GDM1 (cell line): ENCODE results near the gene TOMM40L.

Source experiments
- DNase-seq: peaks from one replicate; lab custom pipeline; 2025; lab: John Stamatoyannopoulos, UW

Gene TOMM40L

DNA sequence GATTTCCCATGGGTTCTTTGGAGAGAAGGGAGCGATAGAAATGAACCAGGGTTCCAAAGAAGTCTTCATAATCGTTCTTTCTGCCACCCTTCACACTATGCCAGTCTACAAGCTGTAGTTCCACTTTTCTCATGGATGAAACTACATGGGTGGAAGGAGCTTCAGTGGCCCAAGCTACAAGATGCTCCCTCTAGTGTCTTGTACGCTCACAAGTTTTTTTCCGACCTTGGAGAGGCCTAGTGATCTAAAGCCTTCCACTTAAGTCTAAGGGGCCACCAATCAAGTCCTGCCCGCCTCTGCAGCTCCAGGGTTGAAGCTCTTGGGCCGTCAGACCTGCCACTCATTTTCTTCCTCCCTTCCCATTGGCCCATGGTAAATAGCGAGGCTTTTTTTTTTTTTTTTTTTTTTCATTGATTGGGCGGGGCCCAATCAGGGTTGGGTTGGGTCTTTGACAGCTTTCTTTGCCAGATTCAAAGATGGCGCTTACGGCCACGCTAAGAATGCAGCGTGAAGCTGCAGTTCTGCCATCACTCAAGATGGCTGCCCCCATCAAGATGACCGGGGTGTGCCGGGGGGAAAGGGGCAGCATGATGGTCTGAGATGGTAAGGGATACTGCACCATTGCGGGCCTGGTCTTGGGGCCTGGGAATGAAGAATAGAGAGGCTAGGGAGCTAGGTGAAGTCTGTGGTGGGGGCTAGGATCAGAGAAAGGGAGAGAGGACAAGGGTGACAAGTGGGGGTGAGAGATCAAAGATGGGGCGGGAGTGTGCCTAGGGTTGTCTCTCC, at the start of gene TOMM40L:
TOMM40L (plus strand) TSS at position 527 of the 786 bp plus-strand sequence. CDS start 430 bp downstream, outside the sequence.
- DNase-seq, result peak; percentile 99

DNA sequence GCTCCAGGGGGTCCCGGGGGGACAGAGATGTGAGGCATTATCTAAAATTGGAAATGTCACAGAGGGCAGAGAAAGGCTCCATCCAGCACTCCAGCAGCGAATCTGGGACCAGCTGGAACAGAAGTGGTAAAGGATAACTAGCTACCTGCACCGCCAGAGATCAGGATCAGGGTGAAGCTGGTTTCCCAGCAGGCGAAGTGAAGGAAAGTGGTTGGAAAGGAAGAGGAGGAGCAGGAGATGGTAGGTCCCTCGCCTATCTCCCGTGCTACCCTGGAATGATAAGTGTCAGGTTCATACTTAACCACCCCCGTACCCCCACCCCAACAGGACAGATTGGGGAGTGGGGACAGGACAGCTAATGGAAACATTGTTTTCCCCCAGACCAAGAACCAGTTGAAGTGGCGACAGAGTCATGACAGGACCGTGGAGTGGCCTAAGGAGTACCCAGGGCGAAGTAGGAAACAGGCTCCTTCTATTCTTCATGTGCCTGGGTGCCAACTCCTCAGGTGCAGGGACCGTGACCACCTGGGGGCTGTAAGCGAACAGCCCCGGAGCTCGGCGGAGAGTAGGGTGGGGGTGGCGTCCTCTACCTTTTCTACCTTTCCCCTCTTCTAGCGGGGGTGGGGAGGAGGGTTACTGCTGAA, 49.3 kb upstream of the TOMM40L start:
- no peak for DNase-seq

DNA sequence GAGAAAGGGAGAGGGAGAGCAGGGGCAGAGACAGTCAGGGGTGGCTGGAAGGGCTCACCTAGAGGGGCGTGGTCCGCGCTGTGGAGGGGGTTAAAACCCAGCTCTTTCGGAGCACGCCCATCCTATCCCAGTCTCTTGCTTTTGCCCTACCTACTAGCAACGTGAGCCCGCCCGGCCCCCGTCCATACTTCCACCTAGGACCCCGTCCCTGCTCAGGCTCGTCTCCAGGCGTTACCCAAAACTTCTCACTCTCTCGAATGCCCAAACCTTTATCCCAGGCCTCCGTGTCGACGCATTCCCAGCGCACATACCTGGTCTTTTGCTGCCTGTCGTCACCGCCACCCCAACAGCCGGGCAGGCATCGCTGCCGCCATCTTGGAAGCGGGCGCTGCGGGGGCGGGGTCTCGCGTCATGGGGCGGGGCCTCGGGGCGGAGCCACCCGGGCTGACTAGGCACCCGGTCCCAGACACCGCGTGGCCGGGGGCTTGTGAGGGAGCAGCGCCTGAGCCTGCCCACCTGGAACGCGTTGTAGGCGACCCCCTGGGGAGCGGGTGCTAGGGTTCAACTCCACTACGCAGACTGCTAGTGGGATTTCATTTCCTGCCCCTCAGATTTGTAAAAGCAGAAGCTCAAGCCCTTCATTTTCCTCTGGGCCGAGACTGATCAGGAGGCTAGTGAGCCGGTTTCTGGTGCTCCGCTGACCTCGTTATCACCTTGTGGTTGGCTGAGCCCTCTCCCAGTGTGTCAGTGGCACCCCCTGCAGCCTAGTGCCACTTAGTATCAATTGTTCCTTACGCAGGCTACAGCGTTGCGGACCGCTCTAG, 48.5 kb upstream of the TOMM40L start, which contains the start of gene B4GALT3:
B4GALT3 (minus strand) TSS at position 396 of the 824 bp plus-strand sequence. CDS start 1,447 bp downstream, outside the sequence.
- DNase-seq, result peak; percentile 63

DNA sequence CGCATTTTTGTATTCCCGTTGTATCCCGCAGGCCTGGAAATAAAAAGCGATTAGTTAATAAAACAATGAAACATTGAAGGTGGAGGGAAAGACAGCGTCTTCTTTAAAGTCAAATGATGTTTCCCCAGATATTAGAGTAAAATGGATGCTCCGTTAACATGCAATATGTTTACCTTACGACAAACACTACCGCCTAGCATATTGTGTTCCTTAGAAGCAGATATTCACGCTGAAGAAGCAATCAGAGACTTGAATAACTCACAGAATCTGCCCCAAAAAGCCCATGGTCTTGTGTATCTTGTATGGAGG, 48.0 kb upstream of the TOMM40L start:
- no peak for DNase-seq

DNA sequence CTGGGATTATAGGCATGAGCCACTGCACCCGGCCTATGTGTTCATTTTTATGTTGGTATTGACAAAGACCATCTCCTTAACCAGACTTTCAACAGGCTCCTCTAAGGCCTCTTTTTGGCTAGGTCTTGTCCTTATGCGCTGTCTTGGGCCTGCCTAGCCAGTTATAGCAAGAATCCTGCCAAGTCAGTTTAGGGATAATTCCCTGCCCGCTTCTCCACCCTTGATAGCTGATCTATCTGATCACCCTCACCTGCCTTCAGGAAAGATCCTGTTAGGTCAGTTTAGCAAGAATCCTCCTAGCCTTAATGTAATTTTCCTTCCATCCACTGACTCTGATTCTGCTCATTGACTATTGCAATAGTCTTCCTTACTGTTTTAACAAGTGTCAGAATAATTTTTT, 46.2 kb upstream of the TOMM40L start:
- no peak for DNase-seq

DNA sequence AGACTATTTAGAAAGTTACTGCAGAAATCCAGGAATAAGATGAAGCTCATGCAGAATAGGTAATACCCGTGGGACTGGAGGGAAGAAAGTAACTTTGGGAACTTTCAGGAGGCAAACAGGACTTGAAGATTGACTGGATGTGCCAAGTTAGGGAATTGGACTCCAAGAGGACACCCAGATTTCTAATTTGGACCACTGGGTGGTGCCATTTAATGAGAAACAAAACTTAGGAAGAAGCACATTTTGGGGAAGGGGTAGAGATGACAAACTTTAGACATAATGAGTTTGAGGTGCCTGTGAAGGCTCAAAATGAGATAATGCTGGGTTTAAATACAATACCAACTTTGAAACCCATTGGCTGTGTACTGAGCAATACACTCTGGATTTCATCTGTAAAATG, 45.2 kb upstream of the TOMM40L start:
- peak; percentile 18 for DNase-seq

DNA sequence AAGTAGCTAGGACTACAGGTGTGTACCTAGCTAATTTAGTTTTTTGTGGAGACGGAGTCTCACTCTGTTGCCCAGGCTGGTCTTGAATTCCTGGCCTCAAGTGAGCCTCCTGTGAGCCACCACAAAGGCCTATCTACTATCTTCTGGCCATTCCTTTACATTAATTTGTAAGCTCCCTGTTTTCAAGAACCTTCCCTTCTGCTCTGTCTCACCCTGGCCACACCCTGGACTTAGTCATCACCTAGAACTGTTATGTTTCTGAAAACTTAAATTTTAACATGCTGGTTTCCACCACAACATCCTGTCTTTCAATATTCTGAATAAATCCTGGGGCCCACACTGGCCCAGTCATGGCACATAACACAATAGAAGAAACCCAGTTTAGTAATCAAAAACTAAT, 43.6 kb upstream of the TOMM40L start:
- no peak for DNase-seq

DNA sequence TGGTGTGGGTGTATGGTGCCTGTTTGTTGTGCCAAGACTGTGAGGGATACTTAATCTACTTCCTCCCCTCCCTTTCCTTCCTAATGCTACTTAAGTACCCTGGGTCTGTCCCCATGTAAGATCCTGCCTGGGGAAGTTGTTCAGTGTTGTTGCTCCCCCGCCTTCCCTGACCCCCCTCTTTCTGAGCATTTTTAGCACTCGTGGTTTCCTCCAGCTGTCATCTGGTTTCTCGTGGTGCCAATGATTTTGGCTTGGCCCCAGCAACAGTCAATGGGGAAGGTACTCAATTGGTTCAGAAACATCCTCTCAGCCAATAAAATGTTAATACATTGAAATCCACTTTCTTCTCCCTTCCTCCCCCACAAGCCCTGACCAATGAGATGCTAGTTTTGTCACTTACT, 40.6 kb upstream of the TOMM40L start:
- DNase-seq, result peak; percentile 97

DNA sequence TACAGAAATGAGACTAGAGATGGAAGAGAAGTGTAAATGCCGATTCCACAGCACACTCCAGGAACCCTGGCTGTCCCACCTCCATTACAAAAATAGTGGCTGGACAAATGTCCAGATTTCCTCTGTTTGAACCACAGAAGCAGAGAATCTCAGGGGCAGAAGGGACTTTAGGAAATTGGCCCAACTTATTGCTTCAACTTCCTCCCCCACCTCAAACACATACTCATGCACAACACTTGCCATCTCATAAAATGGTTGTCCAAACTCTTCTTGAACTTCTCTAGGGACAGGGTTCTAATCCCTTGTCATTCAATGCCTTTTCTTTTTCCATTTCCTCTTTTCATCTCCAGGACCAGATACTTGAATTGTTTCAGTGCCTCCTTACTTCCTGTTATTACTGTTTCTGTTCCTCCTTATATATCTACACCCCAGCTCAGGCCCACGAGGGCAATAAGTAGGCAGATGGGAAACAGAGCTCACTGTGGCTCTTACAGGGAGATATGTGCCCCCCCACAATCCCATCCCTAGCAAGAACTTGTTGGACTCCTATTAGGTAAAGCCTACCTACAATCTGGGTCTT, 40.0 kb upstream of the TOMM40L start:
- DNase-seq, result peak; percentile 19

DNA sequence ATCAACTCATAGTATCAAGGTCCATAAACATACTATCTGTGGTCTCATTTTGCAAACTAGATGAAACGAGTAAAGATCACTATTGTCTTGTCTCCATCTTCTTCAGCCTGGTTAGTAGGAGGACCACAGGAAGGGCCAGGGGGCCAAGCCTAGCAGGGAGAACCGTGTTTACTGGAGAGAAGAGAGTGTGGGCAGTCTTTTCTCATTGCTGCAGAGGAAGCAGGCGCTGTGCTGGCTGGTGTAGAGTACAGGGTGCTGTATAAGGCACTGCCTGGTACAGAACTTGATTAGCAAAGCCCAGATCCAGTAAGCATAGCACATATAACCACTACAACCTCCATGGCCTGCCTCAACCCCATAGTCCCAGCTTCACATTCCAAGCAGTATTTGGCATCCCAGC, 38.5 kb upstream of the TOMM40L start:
- no peak for DNase-seq

DNA sequence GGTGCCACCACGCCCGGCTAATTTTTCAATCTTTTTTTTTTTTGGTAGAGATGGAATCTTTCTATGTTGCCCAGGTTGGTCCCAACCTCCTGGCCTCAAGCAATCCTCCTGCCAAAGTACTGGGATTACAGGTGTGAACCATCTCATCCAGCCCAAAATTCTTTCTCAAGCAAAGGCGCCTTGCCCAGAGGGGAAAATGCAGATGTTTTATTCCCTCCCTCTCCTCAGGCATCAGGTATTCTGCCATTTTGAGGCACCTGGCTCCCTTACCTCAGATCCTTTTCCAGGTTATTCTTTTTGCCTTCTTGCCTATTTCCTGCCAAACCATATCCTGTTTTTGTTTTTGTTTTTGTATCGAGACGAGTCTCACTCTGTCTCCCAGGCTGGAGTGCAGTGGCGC, 37.5 kb upstream of the TOMM40L start:
- no peak for DNase-seq

DNA sequence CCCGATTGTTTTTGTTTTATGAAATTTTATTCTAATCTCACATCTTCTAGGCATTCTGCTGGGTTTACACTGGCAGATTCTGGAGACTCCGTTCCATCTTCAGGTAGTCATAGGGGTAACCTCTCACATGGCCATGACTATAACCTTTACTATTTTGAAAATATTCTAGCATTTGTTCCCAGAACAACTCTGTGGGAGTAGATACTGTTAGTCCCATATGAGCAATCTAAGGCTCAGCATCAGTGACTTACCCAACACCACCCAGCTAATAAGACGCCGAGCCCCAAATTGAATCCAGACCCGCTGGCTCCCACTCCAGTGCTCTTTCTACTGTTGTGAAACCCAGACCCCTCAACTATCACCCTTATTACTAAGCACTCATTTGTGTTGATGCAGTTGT, 36.8 kb upstream of the TOMM40L start:
- DNase-seq, result no peak

DNA sequence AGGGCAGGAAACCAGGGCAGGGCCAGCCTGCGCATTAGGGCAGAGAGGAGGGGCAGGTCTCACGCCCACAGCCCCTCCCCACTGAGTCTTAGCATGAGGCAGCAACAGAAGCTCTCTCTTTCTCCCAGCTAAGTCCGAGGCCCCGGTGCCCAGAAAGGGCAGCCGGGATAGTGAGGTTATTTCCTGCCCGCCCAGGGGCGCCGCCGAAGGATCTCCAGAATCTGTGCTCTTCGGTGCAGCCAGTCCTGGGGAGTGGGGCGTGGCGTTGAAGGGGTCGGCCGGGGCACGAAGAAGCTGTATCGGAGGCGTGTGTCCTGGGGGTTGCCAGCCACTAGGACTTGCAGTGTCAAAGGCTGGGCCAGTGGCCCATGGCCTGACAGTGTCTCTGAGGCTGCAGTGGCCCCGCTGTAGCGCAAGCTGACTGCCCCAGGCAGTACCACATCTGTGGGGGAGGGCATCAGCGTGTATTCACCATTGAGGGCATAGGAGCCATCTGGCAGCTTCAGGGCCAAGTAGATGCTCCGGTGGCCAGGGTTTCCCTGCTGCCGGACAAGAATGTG, 34.8 kb upstream of the TOMM40L start:
- peak; percentile 30 for DNase-seq

DNA sequence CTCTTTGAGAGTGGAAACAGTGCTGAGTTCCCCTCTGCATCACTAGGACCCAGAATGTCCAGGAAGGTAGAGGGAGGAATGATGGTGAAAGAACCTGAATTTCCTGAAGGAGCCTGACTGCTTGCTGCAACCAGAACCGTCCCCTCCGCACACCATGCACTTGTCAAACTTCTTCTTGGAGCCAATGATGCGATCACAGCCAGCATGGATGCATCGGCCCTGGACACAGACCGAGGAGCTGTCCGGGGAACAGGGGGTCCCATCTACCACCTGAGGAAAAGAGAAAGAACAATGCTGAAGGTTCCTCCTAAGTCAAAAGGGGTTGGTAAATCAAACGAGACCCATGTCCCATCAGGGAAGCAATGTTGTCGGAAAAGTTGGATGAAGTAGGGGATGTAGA, 33.9 kb upstream of the TOMM40L start:
- DNase-seq, result no peak

DNA sequence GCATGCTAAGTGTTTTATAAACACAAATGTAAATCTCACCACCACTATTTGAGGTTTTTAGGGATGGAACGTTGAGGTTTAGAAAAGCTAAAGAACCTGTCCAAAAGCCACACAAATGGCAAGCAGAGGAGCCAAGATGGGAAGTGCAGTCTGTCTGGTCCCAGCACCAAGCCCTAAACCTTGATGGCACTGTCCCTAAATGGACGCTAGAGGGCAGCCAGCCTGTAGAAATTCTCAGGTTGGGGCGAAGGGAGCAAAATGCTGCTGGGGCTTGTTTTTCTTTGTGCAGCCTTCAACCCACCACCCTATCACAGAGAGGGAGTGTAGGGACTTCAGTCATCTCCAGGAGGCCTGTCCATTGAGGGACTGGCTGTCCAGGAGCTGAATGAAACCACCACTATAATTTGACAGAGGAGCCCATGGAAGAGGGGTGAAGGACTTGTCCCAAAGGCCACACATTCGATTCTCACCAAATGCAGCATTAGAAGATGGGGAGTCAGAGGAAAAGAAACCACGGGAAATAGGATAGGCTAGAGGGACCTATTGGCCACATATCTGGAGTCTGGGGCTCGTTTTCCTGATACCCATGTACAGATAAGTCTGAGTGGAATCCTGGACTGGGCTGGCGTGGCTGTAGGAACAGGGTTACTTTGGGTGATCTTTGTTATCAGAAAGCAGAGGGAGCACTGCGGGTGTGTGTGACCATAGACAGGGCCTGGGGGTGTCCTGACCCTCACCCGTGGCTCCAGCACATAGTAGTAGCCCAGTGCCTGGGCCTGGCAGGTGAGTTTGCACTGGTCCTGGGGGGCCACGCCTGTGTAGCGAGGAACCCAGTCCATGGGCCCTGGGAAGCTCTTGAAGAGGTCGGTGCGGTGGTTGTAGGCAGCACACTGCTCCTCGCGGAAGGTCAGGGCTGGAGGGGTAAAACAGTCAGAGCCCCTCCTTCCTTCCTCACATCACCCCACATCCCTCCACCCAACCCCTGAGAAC, 33.1 kb upstream of the TOMM40L start:
- peak; percentile 64 for DNase-seq

DNA sequence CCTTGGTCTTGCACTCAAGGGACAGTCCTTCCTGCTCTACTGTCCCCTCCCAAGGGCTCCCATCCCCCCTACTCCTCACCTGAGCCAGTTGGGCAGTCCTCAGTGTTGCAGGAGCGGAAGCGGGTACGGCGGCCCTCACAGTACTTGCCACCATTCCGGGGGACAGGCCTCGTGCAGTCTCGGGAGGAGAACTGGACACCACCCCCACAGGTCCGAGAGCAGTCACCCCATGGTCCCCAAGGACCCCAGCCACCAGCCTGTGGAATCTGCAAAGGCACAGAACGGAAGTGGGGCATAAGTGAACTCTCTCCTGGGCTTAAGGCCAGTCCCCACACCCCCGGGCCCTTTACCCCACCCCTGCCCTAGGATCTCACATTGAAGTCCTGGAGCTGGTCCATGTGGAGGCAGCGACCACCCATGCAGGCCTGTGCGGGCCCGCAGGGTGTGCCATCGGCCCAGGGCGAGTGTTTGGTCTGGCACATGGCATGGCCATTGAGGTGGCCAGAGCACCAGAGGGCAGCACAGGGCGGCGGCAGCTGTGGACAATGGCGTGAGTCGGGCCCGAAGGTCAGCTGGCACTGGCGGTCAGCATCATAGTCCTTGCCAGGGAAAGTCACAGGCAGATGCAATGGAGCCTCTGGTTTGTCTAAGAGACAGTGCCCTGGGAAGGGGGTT, 32.2 kb upstream of the TOMM40L start:
- no peak for DNase-seq

DNA sequence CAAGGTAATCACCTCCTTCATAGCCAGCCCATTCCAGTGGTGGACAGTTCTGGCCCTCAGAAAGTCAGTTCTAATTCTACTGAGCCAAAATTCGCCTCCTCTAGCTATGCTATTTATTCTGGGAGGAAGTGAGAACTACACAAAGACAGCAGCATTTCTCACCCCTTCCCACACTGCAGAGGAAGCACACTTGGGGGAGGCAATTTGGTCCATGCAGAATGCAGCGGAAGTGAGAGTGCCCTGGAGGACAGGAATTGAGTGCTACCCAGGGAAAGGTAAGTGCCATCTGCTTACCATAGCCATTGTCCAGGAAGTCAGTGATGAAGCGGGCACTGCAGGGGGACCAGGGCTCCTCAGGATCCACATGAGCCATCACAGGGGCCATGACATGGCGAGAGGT, 30.7 kb upstream of the TOMM40L start:
- DNase-seq, result no peak

DNA sequence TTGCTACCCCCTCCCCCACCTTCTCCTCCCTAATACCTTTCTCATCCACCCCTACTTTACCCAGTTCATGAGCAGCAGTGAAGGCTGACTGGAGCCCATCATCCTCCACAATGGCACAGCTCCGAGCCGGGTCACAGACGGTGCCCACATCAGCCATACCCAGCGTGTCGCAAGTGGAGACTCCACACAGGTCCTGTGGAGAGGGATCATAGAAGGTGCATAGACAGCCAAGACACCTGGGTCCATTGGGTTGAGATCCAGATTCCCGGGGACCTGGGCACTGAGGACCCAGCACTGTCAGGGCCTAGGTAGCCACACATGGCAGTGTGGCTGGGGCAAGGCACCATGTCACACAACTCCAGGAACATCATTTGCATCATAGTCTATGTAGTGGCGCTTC, 29.7 kb upstream of the TOMM40L start:
- DNase-seq, result no peak

DNA sequence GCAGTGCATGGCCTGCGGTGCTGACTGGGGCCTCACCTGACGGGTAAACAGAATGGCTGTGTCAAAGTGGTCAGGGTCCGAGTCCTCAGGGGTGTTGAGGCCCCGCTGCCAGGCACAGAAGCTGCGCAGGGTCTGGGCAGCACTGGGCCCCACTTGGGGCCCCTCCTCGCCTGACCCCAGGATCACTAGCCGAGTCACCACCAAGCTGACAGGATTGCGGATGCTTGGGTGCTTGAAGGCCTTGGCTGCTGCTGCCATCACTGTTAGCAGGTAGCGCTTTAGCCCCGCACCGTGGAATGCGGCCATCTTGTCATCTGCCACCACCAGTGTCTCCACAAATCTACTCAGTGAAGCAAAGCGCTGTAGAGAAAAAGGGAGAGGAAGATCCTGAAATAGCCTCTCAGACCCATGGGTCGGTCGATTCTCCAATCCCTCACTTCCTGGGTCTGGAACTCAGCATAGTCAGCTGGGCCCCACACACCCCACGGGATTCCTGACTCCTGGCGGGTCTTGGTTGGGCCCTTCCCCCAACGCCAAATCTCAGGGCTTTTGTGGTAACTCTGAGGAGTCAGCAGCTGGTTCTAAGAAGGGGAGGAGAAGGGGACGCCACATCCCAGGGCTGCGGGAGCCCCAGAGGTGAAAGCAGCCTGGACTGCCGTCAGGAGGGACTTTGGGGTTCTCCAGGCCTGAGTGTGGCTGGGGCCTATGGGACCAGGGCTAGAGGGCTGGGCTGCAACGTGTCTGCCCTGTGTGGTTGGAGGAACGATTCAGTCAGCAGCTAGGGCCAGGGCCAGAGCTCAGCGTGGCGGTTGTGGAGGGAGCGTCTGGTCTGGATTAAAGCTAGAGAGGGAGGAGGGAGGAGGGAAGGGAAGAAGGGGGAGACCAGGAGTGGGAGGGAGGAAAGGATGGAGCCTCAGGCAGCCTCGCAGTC, 29.1 kb upstream of the TOMM40L start:
- no peak for DNase-seq
